NCI-H2196 (cell line): ENCODE results near the gene S100PBP.
A peak's percentile ranks its signal among the peaks of the same experiment; 100 is the strongest.

ENCODE experiments used
- DNase-seq: peaks from one replicate; lab custom pipeline; 2025; ENCODE audit not compliant: unreplicated experiment; lab: John Stamatoyannopoulos, UW

S100PBP gene

GRCh38 chr1:32817159-32817814 is at the start of gene S100PBP, which contains the start of gene YARS1:
TSS of gene S100PBP (plus strand) at chr1:32817653. CDS start at chr1:32826100, 8,447 bp downstream.
TSS of gene YARS1 (minus strand) at chr1:32817358. CDS start at chr1:32817244, 114 bp downstream.
- peak; percentile 98 for DNase-seq

- DNase-seq, result no peak
Observed at GRCh38 chr1:32768110-32768850, 49.2 kb upstream of the S100PBP start.

- DNase-seq, result no peak
Observed at GRCh38 chr1:32769524-32770220, 47.8 kb upstream of the S100PBP start.

DNA sequence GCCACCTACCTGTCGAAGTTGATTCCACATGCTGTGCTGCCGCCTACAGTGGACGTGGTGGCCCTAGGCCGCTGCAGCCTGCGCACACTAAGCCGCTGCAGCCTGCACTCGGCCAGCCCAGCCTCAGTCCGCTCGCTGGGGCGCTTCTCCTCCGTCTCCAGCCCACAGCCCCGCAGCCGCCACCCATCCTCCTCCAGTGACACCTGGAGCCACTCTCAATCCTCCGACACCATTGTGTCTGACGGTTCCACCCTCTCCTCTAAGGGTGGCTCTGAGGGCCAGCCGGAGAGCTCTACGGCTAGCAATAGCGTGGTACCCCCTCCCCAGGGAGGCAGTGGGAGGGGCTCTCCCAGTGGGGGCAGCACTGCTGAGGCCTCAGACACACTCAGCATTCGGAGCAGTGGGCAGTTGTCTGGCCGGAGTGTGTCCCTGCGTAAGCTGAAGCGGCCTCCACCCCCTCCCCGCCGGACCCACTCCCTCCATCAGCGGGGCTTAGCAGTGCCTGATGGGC is 47.2 kb upstream of the S100PBP start:
- DNase-seq, result no peak

GRCh38 chr1:32770741-32771548 is 46.5 kb upstream of the S100PBP start:
- no peak for DNase-seq

DNA sequence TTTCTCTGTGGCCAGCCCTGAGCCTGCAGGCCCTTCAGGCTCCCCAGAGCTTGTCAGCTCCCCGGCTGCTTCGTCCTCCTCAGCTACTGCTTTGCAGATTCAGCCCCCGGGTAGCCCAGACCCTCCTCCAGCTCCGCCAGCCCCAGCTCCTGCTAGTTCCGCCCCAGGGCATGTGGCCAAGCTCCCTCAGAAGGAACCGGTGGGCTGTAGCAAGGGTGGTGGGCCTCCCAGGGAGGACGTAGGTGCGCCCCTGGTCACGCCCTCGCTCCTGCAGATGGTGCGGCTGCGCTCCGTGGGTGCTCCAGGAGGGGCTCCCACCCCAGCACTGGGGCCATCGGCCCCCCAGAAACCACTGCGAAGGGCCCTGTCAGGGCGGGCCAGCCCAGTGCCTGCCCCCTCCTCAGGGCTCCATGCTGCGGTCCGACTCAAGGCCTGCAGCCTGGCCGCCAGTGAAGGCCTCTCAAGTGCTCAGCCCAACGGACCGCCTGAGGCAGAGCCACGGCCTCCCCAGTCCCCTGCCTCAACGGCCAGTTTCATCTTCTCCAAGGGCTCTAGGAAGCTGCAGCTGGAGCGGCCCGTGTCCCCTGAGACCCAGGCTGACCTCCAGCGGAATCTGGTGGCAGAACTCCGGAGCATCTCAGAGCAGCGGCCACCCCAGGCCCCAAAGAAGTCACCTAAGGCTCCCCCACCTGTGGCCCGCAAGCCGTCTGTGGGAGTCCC is 45.7 kb upstream of the S100PBP start:
- DNase-seq, result no peak

DNA sequence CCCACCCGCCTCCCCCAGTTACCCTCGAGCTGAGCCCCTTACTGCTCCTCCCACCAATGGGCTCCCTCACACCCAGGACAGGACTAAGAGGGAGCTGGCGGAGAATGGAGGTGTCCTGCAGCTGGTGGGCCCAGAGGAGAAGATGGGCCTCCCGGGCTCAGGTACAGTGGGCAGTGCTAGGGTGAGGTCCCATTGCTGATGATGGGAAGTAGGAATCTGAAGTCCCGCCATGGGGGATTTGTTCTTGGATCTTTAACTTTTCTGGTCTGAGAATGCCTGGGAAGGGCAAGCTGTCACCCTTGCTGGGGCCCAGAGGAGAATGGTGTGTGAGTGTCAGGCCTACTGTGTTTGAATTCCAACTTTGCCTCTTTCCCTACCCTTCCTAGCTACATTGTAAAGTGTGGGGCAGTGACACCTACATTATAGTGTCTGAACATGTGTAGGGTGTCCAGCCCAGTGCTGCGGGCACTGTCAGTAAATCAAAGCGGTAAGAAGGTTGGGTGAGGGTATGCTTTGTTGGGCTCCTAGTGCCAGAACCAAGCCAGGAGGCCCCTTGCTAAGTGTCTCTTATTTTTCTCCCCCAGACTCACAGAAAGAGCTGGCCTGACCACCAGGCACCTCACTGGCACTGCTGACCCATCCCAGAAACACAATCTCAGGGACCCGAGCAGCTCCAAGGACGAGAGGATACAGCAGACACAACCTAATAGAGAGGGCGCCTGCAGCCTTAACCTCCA is 45.0 kb upstream of the S100PBP start:
- no peak for DNase-seq

DNA sequence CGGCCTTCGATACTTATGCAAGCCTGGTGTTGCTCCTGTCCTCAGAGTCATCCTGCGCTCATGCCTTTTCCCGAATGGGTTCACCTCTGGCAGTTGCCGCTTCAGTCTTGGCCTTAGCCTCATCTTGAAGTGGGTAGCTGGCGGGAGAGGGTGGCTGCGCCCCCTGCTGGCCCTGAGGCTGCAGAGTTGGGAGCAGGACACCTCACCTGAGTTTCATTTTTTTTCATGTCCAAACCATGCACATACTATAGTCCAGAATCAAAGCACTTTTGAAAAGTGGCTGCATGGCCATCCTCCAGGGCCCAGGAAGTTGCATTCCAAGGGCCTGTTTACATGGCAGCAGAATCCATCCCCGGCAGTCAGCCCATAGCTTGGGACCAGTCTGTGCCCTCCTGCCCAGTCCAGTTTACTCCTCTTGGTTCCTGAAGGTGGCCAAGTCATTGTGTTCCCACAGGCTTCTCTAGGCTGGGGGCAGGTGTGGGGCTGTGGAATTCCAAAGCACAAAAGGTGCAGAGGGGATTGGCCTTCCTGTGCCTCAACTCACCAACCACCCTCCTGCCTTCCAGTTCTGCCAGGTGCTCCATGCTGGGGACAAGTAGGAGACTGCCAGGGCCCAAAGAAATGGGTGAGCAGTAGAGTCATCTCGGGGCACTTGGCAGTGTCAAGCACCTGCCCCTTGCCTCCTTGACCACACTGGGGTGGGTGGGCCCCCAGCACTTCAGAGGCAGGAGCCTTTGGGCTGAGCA is 44.3 kb upstream of the S100PBP start:
- DNase-seq, result peak; percentile 74

GRCh38 chr1:32773764-32774463 is 43.5 kb upstream of the S100PBP start:
- no peak for DNase-seq

GRCh38 chr1:32774464-32774808 is 43.0 kb upstream of the S100PBP start:
- no peak for DNase-seq

GRCh38 chr1:32774950-32775634 is 42.4 kb upstream of the S100PBP start:
- DNase-seq, result no peak

GRCh38 chr1:32775640-32776337 is 41.7 kb upstream of the S100PBP start:
- no peak for DNase-seq

DNA sequence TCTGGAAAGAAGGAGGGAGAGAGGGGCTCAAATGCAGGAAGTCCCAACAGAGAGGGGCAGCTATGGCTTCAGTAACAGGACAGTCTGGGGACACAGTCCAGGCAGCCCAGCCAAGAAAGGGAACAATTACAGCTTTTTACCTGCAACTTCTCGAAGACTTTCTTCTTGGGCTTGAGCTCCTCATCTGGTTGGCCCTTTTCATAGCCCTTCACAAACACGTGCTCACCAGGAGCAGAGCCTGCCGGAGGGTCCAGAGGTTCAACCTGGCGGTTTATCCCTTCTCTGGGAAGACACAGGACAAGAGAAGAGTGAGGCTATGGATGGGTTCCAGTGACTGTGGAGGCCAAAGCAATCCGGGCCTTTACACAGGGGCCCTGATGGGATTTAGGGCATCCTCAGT is 38.2 kb upstream of the S100PBP start:
- no peak for DNase-seq

DNA sequence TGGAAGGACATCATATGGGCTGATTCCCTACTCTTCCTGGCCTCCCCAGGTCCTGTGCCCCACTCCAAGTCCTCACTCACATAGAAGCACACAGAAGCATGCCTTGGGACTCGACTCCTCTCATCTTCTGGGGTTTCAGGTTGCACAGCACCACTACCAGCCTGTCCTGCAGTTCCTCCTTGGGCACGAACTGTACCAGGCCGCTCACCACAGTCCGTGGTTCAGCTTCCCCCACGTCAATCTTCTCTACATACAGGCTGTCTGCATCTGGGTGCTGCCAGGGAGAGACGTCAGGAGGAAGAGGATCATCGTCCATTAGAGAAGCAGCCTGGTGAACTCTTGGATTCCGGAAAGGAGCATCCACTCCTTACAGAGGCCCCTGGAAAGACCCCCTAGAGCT is 37.4 kb upstream of the S100PBP start:
- DNase-seq, result no peak

GRCh38 chr1:32780628-32781234 is 36.7 kb upstream of the S100PBP start:
- no peak for DNase-seq

DNA sequence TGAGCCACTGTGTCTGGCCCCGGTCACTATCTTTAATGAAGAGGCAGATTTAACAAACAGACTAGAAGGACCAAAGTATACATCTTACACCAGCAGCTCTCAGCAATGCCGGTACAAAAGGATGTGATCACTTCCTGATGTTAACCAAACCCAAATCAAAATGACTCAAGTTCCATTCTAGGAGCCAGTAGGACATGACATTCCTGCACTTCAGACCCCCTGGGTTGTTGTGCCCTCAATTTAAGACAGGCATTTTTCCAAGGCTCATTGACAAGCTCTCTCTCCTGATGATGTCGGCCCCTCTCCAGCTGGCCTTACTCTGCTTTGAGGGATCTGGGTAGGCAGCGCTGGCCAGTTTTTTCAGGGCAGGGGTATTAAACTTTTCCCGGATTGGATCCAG is 35.4 kb upstream of the S100PBP start:
- no peak for DNase-seq

GRCh38 chr1:32783851-32784250 is 33.6 kb upstream of the S100PBP start:
- DNase-seq, result no peak
